Myocyte (in vitro differentiated cells): ENCODE results near the gene ITSN1. TPM values are rescaled to one million over a fixed set of nuclear protein-coding genes. Genes with fewer than 3 reads are reported as not detected.
"Not testable (repeated sequence)": the region's sequence is repeated elsewhere in the genome, so short reads cannot be mapped to it uniquely, and the experiment has no call there.

Source experiments
- DNase-seq: peaks from one replicate; pipeline ENCODE4 v3.0.0-alpha.2; 2012; ENCODE audit warnings: low read depth
- total RNA-seq: library from RNA; depleted of rRNA; stranded (reverse); fragments of >200 nt; gene quantifications from 2 replicates; pipeline ENCODE4 v1.2.3, GENCODE V29; 2014

The ITSN1 gene
- total RNA-seq, 1 donor from 2014 or later: 32.2 TPM

GRCh38 chr21:33857846-33858666, 215.8 kb downstream of the ITSN1 start:
- no peak for DNase-seq

- no peak for DNase-seq
Observed at GRCh38 chr21:33858667-33859372, 216.5 kb downstream of the ITSN1 start.

- no peak for DNase-seq
Observed at GRCh38 chr21:33859373-33860102, 217.2 kb downstream of the ITSN1 start.

GRCh38 chr21:33860332-33860879, 218.1 kb downstream of the ITSN1 start:
- no peak for DNase-seq

- no peak for DNase-seq
Observed at GRCh38 chr21:33861125-33861524, 218.8 kb downstream of the ITSN1 start.

- not testable (repeated sequence) for DNase-seq
Observed at GRCh38 chr21:33863191-33863590, 220.9 kb downstream of the ITSN1 start.

- no peak for DNase-seq
Observed at GRCh38 chr21:33864150-33864549, 221.8 kb downstream of the ITSN1 start.

GRCh38 chr21:33865176-33865575, 222.9 kb downstream of the ITSN1 start:
- no peak for DNase-seq

GRCh38 chr21:33865996-33866575, 223.8 kb downstream of the ITSN1 start:
- no peak for DNase-seq

GRCh38 chr21:33866826-33867225, 224.5 kb downstream of the ITSN1 start:
- no peak for DNase-seq

- DNase-seq: not testable (repeated sequence)
Observed at GRCh38 chr21:33867868-33868267, 225.6 kb downstream of the ITSN1 start.

- DNase-seq: no peak
Observed at GRCh38 chr21:33869873-33870272, 227.6 kb downstream of the ITSN1 start.

- no peak for DNase-seq
Observed at GRCh38 chr21:33870768-33871167, 228.5 kb downstream of the ITSN1 start.

- DNase-seq: no peak
Observed at GRCh38 chr21:33871171-33871570, 228.9 kb downstream of the ITSN1 start.

- DNase-seq: no peak
Observed at GRCh38 chr21:33872881-33873515, 230.7 kb downstream of the ITSN1 start.

- no peak for DNase-seq
Observed at GRCh38 chr21:33874161-33874560, 231.9 kb downstream of the ITSN1 start.

GRCh38 chr21:33875026-33875695, 232.9 kb downstream of the ITSN1 start:
- DNase-seq: no peak

- no peak for DNase-seq
Observed at GRCh38 chr21:33878824-33879223, 236.5 kb downstream of the ITSN1 start.

GRCh38 chr21:33880626-33881025, 238.3 kb downstream of the ITSN1 start:
- DNase-seq: no peak
